SK-N-SH treated with all-trans-retinoic acid at 6 μM for 48 hours (cell line): ENCODE measurements around the gene PPP2R5D.
A peak's percentile ranks its signal among the peaks of the same experiment; 100 is the strongest.

Source experiments
- ATAC-seq: fragments of 200-7000 bp; cut with Tn5 transposase; 3 replicates; pipeline ENCODE4 v1.9.1; 2020; ENCODE audit warnings: mild to moderate bottlenecking, moderate library complexity
- ARNTL ChIP-seq: fragments of 450-650 bp; formaldehyde crosslinking; IDR thresholded peaks from 2 replicates; pipeline ENCODE4 v1.5.0; 2020; ENCODE audit warnings: low read depth, mild to moderate bottlenecking, moderate library complexity, borderline replicate concordance
- BACH2 ChIP-seq: fragments of 250-450 bp; sonication (Bioruptor Pico); IDR thresholded peaks from 2 replicates; pipeline ENCODE4 v1.9.0; 2021; ENCODE audit warnings: mild to moderate bottlenecking, borderline replicate concordance
- CREB5 ChIP-seq: fragments of 250-450 bp; sonication (Bioruptor Pico); IDR thresholded peaks from 2 replicates; pipeline ENCODE4 v1.5.1; 2020; ENCODE audit warnings: low read depth, mild to moderate bottlenecking, moderate library complexity
- CSDC2 ChIP-seq: fragments of 250-450 bp; sonication (Bioruptor Pico); IDR thresholded peaks from 2 replicates; pipeline ENCODE4 v1.5.0; 2020; ENCODE audit warnings: mild to moderate bottlenecking, moderate library complexity
- CSRNP3 ChIP-seq: fragments of 250-450 bp; sonication (Bioruptor Pico); IDR thresholded peaks from 2 replicates; pipeline ENCODE4 v1.5.1; 2021; ENCODE audit warnings: mild to moderate bottlenecking, moderate library complexity
- ESRRG ChIP-seq: fragments of 250-450 bp; sonication (Bioruptor Pico); IDR thresholded peaks from 2 replicates; pipeline ENCODE4 v1.6.1; 2021; ENCODE audit warnings: mild to moderate bottlenecking
- GLIS3 ChIP-seq: fragments of 250-450 bp; sonication (Bioruptor Pico); IDR thresholded peaks from 2 replicates; pipeline ENCODE4 v1.5.0; 2020; ENCODE audit warnings: mild to moderate bottlenecking, moderate library complexity
- ISL1 ChIP-seq: fragments of 250-450 bp; sonication (Bioruptor Pico); IDR thresholded peaks from 2 replicates; pipeline ENCODE4 v2.1.2; 2022; ENCODE audit warnings: mild to moderate bottlenecking, moderate library complexity
- OSR1 ChIP-seq: fragments of 250-450 bp; sonication (Bioruptor Pico); IDR thresholded peaks from 2 replicates; pipeline ENCODE4 v1.8.0; 2022; ENCODE audit warnings: moderate library complexity, mild to moderate bottlenecking, inconsistent platforms
- PATZ1 ChIP-seq: fragments of 250-450 bp; sonication (Bioruptor Pico); IDR thresholded peaks from 2 replicates; pipeline ENCODE4 v1.8.0; 2020; ENCODE audit warnings: mild to moderate bottlenecking, moderate library complexity, borderline replicate concordance
- POU6F1 ChIP-seq: fragments of 250-450 bp; sonication (Bioruptor Pico); IDR thresholded peaks from 2 replicates; pipeline ENCODE4 v1.8.0; 2021; ENCODE audit warnings: low read depth, mild to moderate bottlenecking, moderate library complexity, borderline replicate concordance
- PPARA ChIP-seq: fragments of 250-450 bp; sonication (Bioruptor Pico); IDR thresholded peaks from 2 replicates; pipeline ENCODE4 v1.5.0; 2020; ENCODE audit warnings: mild to moderate bottlenecking, borderline replicate concordance
- RARB ChIP-seq: fragments of 250-450 bp; sonication (Bioruptor Pico); IDR thresholded peaks from 2 replicates; pipeline ENCODE4 v1.8.0; 2021; ENCODE audit warnings: mild to moderate bottlenecking, moderate library complexity
- SNAI2 ChIP-seq: fragments of 250-450 bp; sonication (Bioruptor Pico); IDR thresholded peaks from 2 replicates; pipeline ENCODE4 v1.5.0; 2020; ENCODE audit warnings: mild to moderate bottlenecking, moderate library complexity
- TCF4 ChIP-seq: fragments of 250-450 bp; sonication (Bioruptor Pico); IDR thresholded peaks from 2 replicates; pipeline ENCODE4 v1.8.0; 2021; ENCODE audit warnings: mild to moderate bottlenecking, moderate library complexity, borderline replicate concordance
- TOX ChIP-seq: fragments of 250-450 bp; sonication (Bioruptor Pico); IDR thresholded peaks from 2 replicates; pipeline ENCODE4 v1.8.0; 2021; ENCODE audit warnings: mild to moderate bottlenecking, moderate library complexity, borderline replicate concordance
- TSHZ2 ChIP-seq: fragments of 250-450 bp; sonication (Bioruptor Pico); IDR thresholded peaks from 2 replicates; pipeline ENCODE4 v1.5.0; 2020; ENCODE audit warnings: mild to moderate bottlenecking, moderate library complexity
- ZC3H10 ChIP-seq: fragments of 250-450 bp; sonication (Bioruptor Pico); IDR thresholded peaks from 2 replicates; pipeline ENCODE4 v1.5.1; 2021; ENCODE audit warnings: mild to moderate bottlenecking, moderate library complexity
- ZFP3 ChIP-seq: fragments of 250-450 bp; sonication (Bioruptor Pico); IDR thresholded peaks from 2 replicates; pipeline ENCODE4 v1.5.0; 2020; ENCODE audit warnings: mild to moderate bottlenecking, moderate library complexity
- ZFP30 ChIP-seq: fragments of 450-650 bp; formaldehyde crosslinking; IDR thresholded peaks from 2 replicates; pipeline ENCODE4 v1.5.0; 2022; ENCODE audit warnings: mild to moderate bottlenecking, moderate library complexity
- ZNF565 ChIP-seq: fragments of 450-650 bp; formaldehyde crosslinking; conservative IDR thresholded peaks from 2 replicates; pipeline ENCODE4 v1.5.0; 2020; ENCODE audit warnings: low read depth, mild to moderate bottlenecking, moderate library complexity
- ZNF70 ChIP-seq: fragments of 450-650 bp; formaldehyde crosslinking; IDR thresholded peaks from 2 replicates; pipeline ENCODE4 v1.5.0; 2020; ENCODE audit warnings: mild to moderate bottlenecking, moderate library complexity
- ZNF8 ChIP-seq: fragments of 450-650 bp; formaldehyde crosslinking; IDR thresholded peaks from 2 replicates; pipeline ENCODE4 v1.5.0; 2020; ENCODE audit warnings: mild to moderate bottlenecking, moderate library complexity

Gene PPP2R5D

GRCh38 chr6:43012364-43012763 lies 28.0 kb downstream of the PPP2R5D start:
- no peak for ATAC-seq
- TF ChIP-seq CREB5 (CRISPR knock-in tag) = no peak
- no peak for TF ChIP-seq ARNTL (CRISPR knock-in tag)
- no peak for TF ChIP-seq ISL1
- TF ChIP-seq SNAI2 (CRISPR knock-in tag) = no peak
- TF ChIP-seq OSR1 = no peak
- TF ChIP-seq ZNF565 (CRISPR knock-in tag) = no peak
- no peak for TF ChIP-seq CSDC2 (CRISPR knock-in tag)
- TF ChIP-seq GLIS3 = no peak
- TF ChIP-seq TOX (CRISPR knock-in tag) = no peak
- no peak for TF ChIP-seq ZNF8 (CRISPR knock-in tag)
- TF ChIP-seq ESRRG (CRISPR knock-in tag) = no peak
- TF ChIP-seq PATZ1 (CRISPR knock-in tag) = no peak
- no peak for TF ChIP-seq POU6F1
- no peak for TF ChIP-seq RARB
- no peak for TF ChIP-seq PPARA (CRISPR knock-in tag)

GRCh38 chr6:43013097-43013842 lies 28.9 kb downstream of the PPP2R5D start:
- TF ChIP-seq TSHZ2 (no peak), SNAI2 (CRISPR knock-in tag) (no peak), ZFP3 (CRISPR knock-in tag) (no peak), TCF4 (no peak), CSRNP3 (CRISPR knock-in tag) (no peak), ISL1 (no peak), ZNF70 (CRISPR knock-in tag) (no peak), ARNTL (CRISPR knock-in tag) (no peak), ZFP30 (no peak), TOX (CRISPR knock-in tag) (no peak), ZNF8 (CRISPR knock-in tag) (no peak), CSDC2 (CRISPR knock-in tag) (no peak), BACH2 (CRISPR knock-in tag) (no peak), GLIS3 (no peak), ZC3H10 (CRISPR knock-in tag) (no peak), POU6F1 (no peak)
- ATAC-seq = peak; percentile 39
